Measurements from ENCODE around the gene SEC31B.

SEC31B gene

GRCh38 chr10:100553929-100554328, 34.3 kb upstream of the SEC31B start:
- H3K36me3 ChIP-seq (replicated peaks): peaks cover 9% of the 10 kb centered on the region
- H3K27me3 ChIP-seq (replicated peaks): no peaks in the 10 kb centered on the region
- TF ChIP-seq CTCF (IDR thresholded peaks at IDR 0.05; ENCODE audit: low read depth, low read length, missing control alignments): no peak
- in situ Hi-C loops (cut with HindIII; ENCODE audit: low pct_ligation_motif_present, low sequenced_read_pairs): no loop called here
- H3K4me3 ChIP-seq (ENCODE audit: low read depth, low read length): no peak overlapping the region
- H3K27ac ChIP-seq: no peak overlapping the region
- DNase-seq: no peak

GRCh38 chr10:100551738-100552137, 32.1 kb upstream of the SEC31B start:
- Histone ChIP-seq H3K27me3 (replicated peaks) (no peaks in the 10 kb centered on the region), H3K27ac (no peak overlapping the region), H3K4me3 (ENCODE audit: low read depth, low read length) (no peak overlapping the region), H3K36me3 (replicated peaks) (peaks cover 31% of the 10 kb centered on the region)
- in situ Hi-C loops (cut with HindIII; ENCODE audit: low pct_ligation_motif_present, low sequenced_read_pairs): no loop called here
- DNase-seq: no peak
- no peak for TF ChIP-seq CTCF (IDR thresholded peaks at IDR 0.05; ENCODE audit: low read depth, low read length, missing control alignments)

- no peak overlapping the region for H3K4me3 ChIP-seq (ENCODE audit: low read depth, low read length)
- H3K27me3 ChIP-seq (replicated peaks): no peaks in the 10 kb centered on the region
- H3K36me3 ChIP-seq (replicated peaks): peaks cover 32% of the 10 kb centered on the region
- H3K27ac ChIP-seq: no peak overlapping the region
- TF ChIP-seq CTCF (IDR thresholded peaks at IDR 0.05; ENCODE audit: low read depth, low read length, missing control alignments): no peak
- no peak for DNase-seq
- in situ Hi-C loops (cut with HindIII; ENCODE audit: low pct_ligation_motif_present, low sequenced_read_pairs): no loop called here
These were observed 31.5 kb upstream of the SEC31B start for GRCh38 chr10:100551196-100551595.

- Histone ChIP-seq H3K4me3 (ENCODE audit: low read depth, low read length) (no peak overlapping the region), H3K36me3 (replicated peaks) (peaks cover 64% of the 10 kb centered on the region), H3K27me3 (replicated peaks) (no peaks in the 10 kb centered on the region), H3K27ac (no peak overlapping the region)
- DNase-seq: no peak
- TF ChIP-seq CTCF (IDR thresholded peaks at IDR 0.05; ENCODE audit: low read depth, low read length, missing control alignments): no peak
- in situ Hi-C loops (cut with HindIII; ENCODE audit: low pct_ligation_motif_present, low sequenced_read_pairs): loop anchor here (25.0 kb wide), 1 partner anchor 342 kb away; no protein-coding TSS in a partner anchor
These were observed 25.3 kb upstream of the SEC31B start for GRCh38 chr10:100544950-100545349.

GRCh38 chr10:100537475-100537874, 17.8 kb upstream of the SEC31B start:
- in situ Hi-C loops (cut with HindIII; ENCODE audit: low pct_ligation_motif_present, low sequenced_read_pairs): loop anchor here (25.0 kb wide), 1 partner anchor 350 kb away; no protein-coding TSS in a partner anchor
- Histone ChIP-seq H3K4me3 (ENCODE audit: low read depth, low read length) (no peak overlapping the region), H3K27ac (no peak overlapping the region), H3K27me3 (replicated peaks) (no peaks in the 10 kb centered on the region), H3K36me3 (replicated peaks) (peaks cover 27% of the 10 kb centered on the region)
- DNase-seq: no peak
- no peak for TF ChIP-seq CTCF (IDR thresholded peaks at IDR 0.05; ENCODE audit: low read depth, low read length, missing control alignments)

GRCh38 chr10:100535715-100536353, 16.2 kb upstream of the SEC31B start, which contains the start of gene HIF1AN:
Gene HIF1AN (plus strand): TSS chr10:100535943. CDS start chr10:100535959, 16 bp downstream.
- peak within 1 kb of the TSS; percentile 71 for H3K4me3 ChIP-seq (ENCODE audit: low read depth, low read length)
- H3K27ac ChIP-seq: peak within 1 kb of the TSS; percentile 57
- DNase-seq: peak; percentile 95
- in situ Hi-C loops (cut with HindIII; ENCODE audit: low pct_ligation_motif_present, low sequenced_read_pairs): loop anchor here (25.0 kb wide), 1 partner anchor 351 kb away; no protein-coding TSS in a partner anchor
- H3K27me3 ChIP-seq (replicated peaks): no peaks in the 10 kb centered on the region
- TF ChIP-seq CTCF (IDR thresholded peaks at IDR 0.05; ENCODE audit: low read depth, low read length, missing control alignments): peak; percentile 98
- peaks cover 16% of the 10 kb centered on the region for H3K36me3 ChIP-seq (replicated peaks)
